Measurements from ENCODE around the gene PPIL1. TPM values are rescaled to one million over a fixed set of nuclear protein-coding genes. Genes with fewer than 3 reads are reported as not detected.

The PPIL1 gene
- total and polyA plus RNA-seq, 5 experiments from 2014 or later = 10.3 to 34.2 (median 27.1) TPM

DNA sequence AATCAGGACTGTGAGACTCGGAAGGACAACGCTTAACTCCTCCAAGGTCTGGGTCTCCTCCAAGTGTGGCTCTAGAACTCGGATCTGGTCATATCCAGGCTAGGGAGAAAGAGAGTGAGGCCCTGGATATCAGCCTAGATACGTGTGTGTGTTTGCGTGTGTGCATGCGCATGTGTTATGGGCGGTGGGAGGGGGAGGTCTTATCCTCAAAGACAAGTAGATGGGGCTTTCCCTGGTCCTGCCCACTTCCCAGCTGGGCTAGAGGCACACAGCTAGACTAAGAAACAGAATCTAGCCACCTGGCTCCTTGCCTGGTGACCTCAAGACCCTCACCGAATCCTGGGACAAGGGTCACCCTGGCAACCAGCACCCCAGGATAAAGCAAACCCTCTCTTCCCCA, 48.6 kb downstream of the PPIL1 start:
- Mint-ChIP-seq H3K36me3 (no peaks in the 10 kb centered on the region), H3K4me3 (no peak overlapping the region), H3K9me3 (peaks cover 0 to 1% (median 0%) of the 10 kb centered on the region in 9 donors), H3K4me1 (peaks cover 5 to 8% (median 5%) of the 10 kb centered on the region in 4 donors), H3K27me3 (peaks cover 0 to 9% (median 7%) of the 10 kb centered on the region in 5 donors), H3K27ac (no peak overlapping the region)
- DNase-seq = no peak
- no peak for ATAC-seq
- POLR2A ChIA-PET = interaction anchor here (0.9 kb wide), 1 partner anchor 10 kb away, joined by 3 read pairs; no protein-coding TSS in a partner anchor

DNA sequence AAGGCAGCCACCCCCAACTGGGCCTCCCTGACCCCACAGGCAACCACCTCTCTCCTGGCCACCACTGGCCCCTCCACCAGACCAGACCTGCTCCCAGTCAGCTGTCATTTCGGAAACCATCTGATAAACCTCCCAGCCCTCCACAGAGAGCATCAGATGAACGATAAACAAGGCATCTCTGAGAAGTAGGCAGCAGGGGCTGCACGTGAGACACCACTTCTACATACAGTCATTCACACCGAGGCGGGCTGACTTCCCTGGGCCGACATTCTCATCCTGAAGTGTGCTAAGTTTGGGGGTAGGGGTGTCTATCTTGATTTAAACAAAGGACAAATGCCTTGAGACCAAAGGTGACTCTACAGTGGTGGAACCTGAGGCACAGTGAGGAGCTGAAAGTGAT, 49.2 kb downstream of the PPIL1 start:
- Mint-ChIP-seq H3K4me3 (no peak overlapping the region), H3K27ac (peak overlapping the region in 2 of 10 donors; percentile 15 to 86), H3K4me1 (peaks cover 5 to 8% (median 5%) of the 10 kb centered on the region in 4 donors), H3K36me3 (no peaks in the 10 kb centered on the region), H3K9me3 (peaks cover 0 to 1% (median 0%) of the 10 kb centered on the region in 9 donors), H3K27me3 (peaks cover 0 to 9% (median 7%) of the 10 kb centered on the region in 5 donors)
- DNase-seq (no peak), ATAC-seq (no peak)
- POLR2A ChIA-PET = no interaction called here

- Mint-ChIP-seq H3K4me1 (peaks cover 5 to 8% (median 5%) of the 10 kb centered on the region in 4 donors), H3K27me3 (peaks cover 0 to 9% (median 7%) of the 10 kb centered on the region in 5 donors), H3K4me3 (no peak overlapping the region), H3K36me3 (no peaks in the 10 kb centered on the region), H3K27ac (no peak overlapping the region), H3K9me3 (peaks cover 0 to 1% (median 0%) of the 10 kb centered on the region in 9 donors)
- ATAC-seq (no peak), DNase-seq (no peak)
- POLR2A ChIA-PET = no interaction called here
Measured at GRCh38 chr6:36824253-36824652, 50.4 kb downstream of the PPIL1 start.

DNA sequence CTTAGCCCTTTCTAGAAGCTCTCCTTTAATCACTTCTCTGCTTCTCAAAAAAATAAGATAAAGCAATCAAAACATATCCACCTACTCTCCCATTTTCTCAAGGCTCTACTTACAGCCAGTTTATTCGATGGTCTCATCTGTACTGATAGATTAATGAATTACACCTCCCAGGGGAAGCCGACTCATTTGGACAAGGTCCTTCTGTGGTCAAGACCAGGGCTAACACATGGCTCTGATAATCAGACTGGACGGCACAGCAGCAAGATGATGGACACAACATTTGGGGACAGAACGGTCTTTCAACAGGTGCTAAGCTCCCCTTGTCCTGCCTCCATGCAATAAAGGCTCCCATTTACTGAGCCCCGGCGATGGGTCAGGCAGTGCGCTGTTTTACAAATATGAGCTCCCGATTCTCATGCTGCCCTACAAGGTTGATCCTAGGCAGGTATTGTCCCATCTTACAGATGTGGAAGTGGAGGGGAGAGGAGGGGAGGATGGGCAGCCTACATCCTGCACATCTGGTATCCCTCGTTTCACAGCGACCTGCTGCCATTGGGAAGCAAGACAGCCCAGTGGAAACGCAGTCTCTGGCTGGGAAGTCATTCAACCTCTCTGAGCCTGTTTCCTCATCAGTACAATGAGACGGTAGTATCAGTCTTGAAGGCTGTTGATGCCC, 51.0 kb downstream of the PPIL1 start:
- POLR2A ChIA-PET = no interaction called here
- Mint-ChIP-seq H3K36me3 (no peaks in the 10 kb centered on the region), H3K4me3 (no peak overlapping the region), H3K27me3 (peaks cover 0 to 9% (median 7%) of the 10 kb centered on the region in 5 donors), H3K4me1 (peaks cover 5 to 8% (median 5%) of the 10 kb centered on the region in 4 donors), H3K27ac (no peak overlapping the region), H3K9me3 (peaks cover 0 to 1% (median 0%) of the 10 kb centered on the region in 9 donors)
- DNase-seq (no peak), ATAC-seq (no peak)

GRCh38 chr6:36822506-36823269, 51.9 kb downstream of the PPIL1 start:
- no peaks in the 10 kb centered on the region for H3K36me3 Mint-ChIP-seq

DNA sequence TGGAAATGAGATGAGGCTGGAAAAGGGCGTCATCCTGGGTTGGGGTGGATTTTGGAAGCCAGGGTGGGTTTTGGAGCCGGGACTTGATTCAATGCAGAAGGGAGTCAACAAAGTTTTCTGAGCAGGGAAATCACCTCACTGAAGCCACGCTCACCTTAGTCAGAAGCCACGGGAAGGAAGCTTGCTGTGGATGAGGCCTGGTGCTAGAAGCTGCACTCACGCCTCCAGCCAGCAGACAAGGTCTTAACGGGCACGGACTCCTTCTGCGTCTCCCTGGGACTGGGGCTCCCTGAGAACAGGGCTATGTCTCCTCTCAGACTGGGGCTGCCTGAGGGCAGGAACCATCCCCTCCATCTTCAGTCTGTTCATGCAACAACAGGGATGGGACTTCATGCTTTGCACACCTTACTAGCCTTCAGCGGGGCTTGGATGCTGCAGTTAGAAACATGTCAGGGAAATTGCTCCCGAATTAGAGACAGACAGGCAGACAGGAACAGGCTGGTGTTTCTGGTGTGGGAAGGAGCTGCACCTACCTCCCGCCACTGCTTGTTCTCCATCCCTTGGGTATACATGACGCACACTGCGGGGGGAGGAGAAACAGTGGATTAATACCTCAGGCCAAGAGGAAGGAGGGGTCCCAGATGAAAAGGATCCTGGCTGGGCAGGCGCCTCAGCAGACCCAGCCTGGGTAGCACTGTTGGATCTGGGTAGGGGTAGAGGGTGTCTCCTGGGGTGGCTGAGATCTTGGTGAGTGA, 52.8 kb downstream of the PPIL1 start:
- Mint-ChIP-seq H3K4me1 (peaks cover 0 to 2% (median under 1%) of the 10 kb centered on the region in 4 donors), H3K27ac (no peak overlapping the region), H3K9me3 (peaks cover 0 to 1% (median 0%) of the 10 kb centered on the region in 9 donors), H3K4me3 (no peak overlapping the region), H3K36me3 (no peaks in the 10 kb centered on the region), H3K27me3 (peaks cover 0 to 7% (median under 1%) of the 10 kb centered on the region in 5 donors)
- POLR2A ChIA-PET = no interaction called here
- ATAC-seq (no peak), DNase-seq (no peak)

More at GRCh38 chr6:36822506-36823269, 51.9 kb downstream of the PPIL1 start:
- Mint-ChIP-seq H3K27ac (no peak overlapping the region), H3K4me3 (no peak overlapping the region), H3K27me3 (peaks cover 0 to 8% (median 7%) of the 10 kb centered on the region in 5 donors), H3K4me1 (peaks cover 4 to 5% (median 5%) of the 10 kb centered on the region in 4 donors), H3K9me3 (peaks cover 0 to 1% (median 0%) of the 10 kb centered on the region in 9 donors)
- DNase-seq = no peak
- no peak for ATAC-seq
- POLR2A ChIA-PET = no interaction called here

- H3K4me1 Mint-ChIP-seq = no peaks in the 10 kb centered on the region
- peaks cover 0 to 1% (median 0%) of the 10 kb centered on the region in 9 donors for H3K9me3 Mint-ChIP-seq
- DNase-seq (no peak), ATAC-seq (no peak)
- no peak overlapping the region for H3K4me3 Mint-ChIP-seq
- peak overlapping the region in 1 of 10 donors; percentile 21 for H3K27ac Mint-ChIP-seq
- H3K36me3 Mint-ChIP-seq = no peaks in the 10 kb centered on the region
- POLR2A ChIA-PET = no interaction called here
- peaks cover 0 to under 1% (median 0%) of the 10 kb centered on the region in 5 donors for H3K27me3 Mint-ChIP-seq
Measured at GRCh38 chr6:36820700-36821580, 53.7 kb downstream of the PPIL1 start.

DNA sequence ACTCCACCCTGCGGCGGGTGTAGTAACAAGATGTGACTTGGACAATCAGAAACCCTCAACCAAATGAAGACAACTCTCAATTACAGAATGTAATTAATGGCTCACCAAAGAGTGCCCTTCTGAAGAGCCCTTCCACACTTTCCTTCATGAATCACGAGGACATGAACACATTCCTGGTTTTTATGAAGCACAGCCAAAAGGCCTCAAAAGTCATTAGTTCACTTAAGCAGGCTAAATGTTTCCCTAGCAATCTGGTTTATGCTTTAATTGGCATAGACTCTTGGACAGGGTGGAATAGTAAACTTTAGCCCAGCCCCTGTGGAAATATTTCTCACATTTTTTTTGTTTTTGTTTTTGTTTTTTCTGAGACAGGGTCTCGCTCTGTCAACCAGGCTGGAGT, 55.8 kb downstream of the PPIL1 start:
- Mint-ChIP-seq H3K27me3 (no peaks in the 10 kb centered on the region), H3K36me3 (no peaks in the 10 kb centered on the region), H3K4me3 (no peak overlapping the region), H3K27ac (no peak overlapping the region), H3K9me3 (no peaks in the 10 kb centered on the region), H3K4me1 (no peaks in the 10 kb centered on the region)
- ATAC-seq = no peak
- POLR2A ChIA-PET = no interaction called here
- no peak for DNase-seq

- no peaks in the 10 kb centered on the region for H3K36me3 Mint-ChIP-seq
- no peaks in the 10 kb centered on the region for H3K4me1 Mint-ChIP-seq
- H3K27ac Mint-ChIP-seq = no peak overlapping the region
- no peak overlapping the region for H3K4me3 Mint-ChIP-seq
- H3K9me3 Mint-ChIP-seq = no peaks in the 10 kb centered on the region
- no peak for ATAC-seq
- POLR2A ChIA-PET = no interaction called here
- DNase-seq = no peak
- H3K27me3 Mint-ChIP-seq = no peaks in the 10 kb centered on the region
Measured at GRCh38 chr6:36817847-36818246, 56.8 kb downstream of the PPIL1 start.

- no peak for DNase-seq
- ATAC-seq = no peak
- Mint-ChIP-seq H3K27ac (peak overlapping the region in 1 of 10 donors; percentile 14), H3K4me3 (no peak overlapping the region), H3K36me3 (no peaks in the 10 kb centered on the region), H3K9me3 (no peaks in the 10 kb centered on the region), H3K27me3 (no peaks in the 10 kb centered on the region), H3K4me1 (no peaks in the 10 kb centered on the region)
- POLR2A ChIA-PET = no interaction called here
Measured at GRCh38 chr6:36817176-36817817, 57.3 kb downstream of the PPIL1 start.

- Mint-ChIP-seq H3K27ac (no peak overlapping the region), H3K36me3 (no peaks in the 10 kb centered on the region), H3K4me1 (no peaks in the 10 kb centered on the region), H3K27me3 (no peaks in the 10 kb centered on the region), H3K4me3 (no peak overlapping the region), H3K9me3 (no peaks in the 10 kb centered on the region)
- DNase-seq (no peak), ATAC-seq (no peak)
- POLR2A ChIA-PET = no interaction called here
Measured at GRCh38 chr6:36815962-36816735, 58.5 kb downstream of the PPIL1 start.
